HepG2 (cell line): ENCODE measurements around the gene TRIM7. TPM values are rescaled to one million over a fixed set of nuclear protein-coding genes. Genes with fewer than 3 reads are reported as not detected.

Experiments
- BRF2 ChIP-seq: sonication (generic); formaldehyde crosslinking; IDR thresholded peaks from 2 replicates; pipeline ENCODE4 v1.8.1; 2022; ENCODE audit warnings: mild to moderate bottlenecking, missing genetic modification reagents
- CBX1 ChIP-seq: IDR thresholded peaks from one replicate; pipeline ENCODE4 v1.6.1; 2016; ENCODE audit warnings: antibody characterized with exemption, low read depth
- CREM ChIP-seq, 2 experiments: sonication (generic) in 1 of 2; formaldehyde crosslinking in 1 of 2; IDR thresholded peaks; 2 replicates each; pipeline versions ENCODE4 v1.4.0 to v1.6.1; 2016 to 2020; ENCODE audit warnings: antibody characterized with exemption in 1 of 2, mild to moderate bottlenecking in 1 of 2, missing genetic modification reagents in 1 of 2
- CSRNP2 ChIP-seq: sonication (generic); formaldehyde crosslinking; conservative IDR thresholded peaks from 2 replicates; pipeline ENCODE4 v1.8.0; 2022; ENCODE audit warnings: low read depth, missing genetic modification reagents
- ISL2 ChIP-seq: sonication (generic); formaldehyde crosslinking; IDR thresholded peaks from 2 replicates; pipeline ENCODE4 v1.5.0; 2020; ENCODE audit warnings: missing genetic modification reagents
- PHF5A ChIP-seq: IDR thresholded peaks from one replicate; pipeline ENCODE4 v1.6.1; 2018; ENCODE audit warnings: low read depth, missing genetic modification reagents; ENCODE audit not compliant: unreplicated experiment
- PITX1 ChIP-seq: sonication (generic); formaldehyde crosslinking; IDR thresholded peaks from 2 replicates; pipeline ENCODE4 v1.5.1; 2020; ENCODE audit warnings: mild to moderate bottlenecking, missing genetic modification reagents
- PRDM10 ChIP-seq: sonication (generic); formaldehyde crosslinking; IDR thresholded peaks from 2 replicates; pipeline ENCODE4 v1.4.0; 2020; ENCODE audit warnings: low read depth, missing genetic modification reagents
- RFXAP ChIP-seq: sonication (generic); formaldehyde crosslinking; IDR thresholded peaks from 2 replicates; pipeline ENCODE4 v1.4.0; 2020; ENCODE audit warnings: missing genetic modification reagents, borderline replicate concordance
- ZBTB4 ChIP-seq: sonication (generic); formaldehyde crosslinking; IDR thresholded peaks from 2 replicates; pipeline ENCODE4 v1.4.0; 2020; ENCODE audit warnings: missing genetic modification reagents, mild to moderate bottlenecking, borderline replicate concordance
- ZNF605 ChIP-seq: sonication (generic); formaldehyde crosslinking; IDR thresholded peaks from 2 replicates; pipeline ENCODE4 v1.8.0; 2022; ENCODE audit warnings: mild to moderate bottlenecking, missing genetic modification reagents
- ZNF883 ChIP-seq: sonication (generic); formaldehyde crosslinking; IDR thresholded peaks from 2 replicates; pipeline ENCODE4 v1.5.1; 2020; ENCODE audit warnings: mild to moderate bottlenecking, missing genetic modification reagents; ENCODE audit errors: not compliant biosample characterization
- polyA plus RNA-seq, 8 experiments: library from polyadenylated mRNA; depleted of rRNA in 3 of 8; stranded (reverse) in 7 of 8; unstranded in 1 of 8; fragments of >200 nt; fragmentation: Illumina TruSeq in 4 of 8; extraction: Trizol in 4 of 8; gene quantifications; 2 replicates each; pipeline versions ENCODE4 v1.2.1 to v1.2.3, GENCODE V29; 2011 to 2016; ENCODE audit warnings: low read depth in 4 of 8, missing spikeins in 1 of 8, mixed read lengths in 1 of 8; ENCODE audit not compliant: insufficient read depth in 1 of 8
- total RNA-seq, 5 experiments: library from RNA; depleted of rRNA; stranded (reverse); fragments of >200 nt; fragmentation: Illumina TruSeq; extraction: Trizol; gene quantifications; 2 replicates each; pipeline ENCODE4 v1.2.3, GENCODE V29; 2016; ENCODE audit warnings: low read depth in 1 of 5
- TF ChIP-seq, protein P1 (sequence below): sonication (generic); formaldehyde crosslinking; IDR thresholded peaks from 2 replicates; pipeline ENCODE4 v1.5.0; 2020; ENCODE audit warnings: mild to moderate bottlenecking, missing genetic modification reagents

TRIM7 gene
- total and polyA plus RNA-seq, 2 of the 13 experiments (the other 11 are each of a cell fraction or from before 2014, with no cell fraction given) = 0.13 TPM; not detected in 1

GRCh38 chr5:181243564-181244343 is 38.8 kb upstream of the TRIM7 start, which contains the start of gene RACK1 (continued):
- TF ChIP-seq BRF2 = peak; percentile 51; the same call in 1 of the 2 replicates
- TF ChIP-seq ISL2 (CRISPR knock-in tag) = peak; percentile 22; the same call in 1 of the 2 replicates
- peak; percentile 99 for TF ChIP-seq PRDM10 (CRISPR knock-in tag)
- peak; percentile 48 for TF ChIP-seq PHF5A (CRISPR knock-in tag)
- TF ChIP-seq ZNF605 (CRISPR knock-in tag) = peak; percentile 88
- TF ChIP-seq PITX1 (CRISPR knock-in tag) = peak; percentile 81
- TF ChIP-seq CSRNP2 = 0 out of 2 replicates have a peak, but pooled peaks have one; percentile 80
- 0 out of 2 replicates have a peak, but pooled peaks have one; percentile 55 for TF ChIP-seq ZBTB4 (CRISPR knock-in tag)
- TF ChIP-seq, protein P1, sequence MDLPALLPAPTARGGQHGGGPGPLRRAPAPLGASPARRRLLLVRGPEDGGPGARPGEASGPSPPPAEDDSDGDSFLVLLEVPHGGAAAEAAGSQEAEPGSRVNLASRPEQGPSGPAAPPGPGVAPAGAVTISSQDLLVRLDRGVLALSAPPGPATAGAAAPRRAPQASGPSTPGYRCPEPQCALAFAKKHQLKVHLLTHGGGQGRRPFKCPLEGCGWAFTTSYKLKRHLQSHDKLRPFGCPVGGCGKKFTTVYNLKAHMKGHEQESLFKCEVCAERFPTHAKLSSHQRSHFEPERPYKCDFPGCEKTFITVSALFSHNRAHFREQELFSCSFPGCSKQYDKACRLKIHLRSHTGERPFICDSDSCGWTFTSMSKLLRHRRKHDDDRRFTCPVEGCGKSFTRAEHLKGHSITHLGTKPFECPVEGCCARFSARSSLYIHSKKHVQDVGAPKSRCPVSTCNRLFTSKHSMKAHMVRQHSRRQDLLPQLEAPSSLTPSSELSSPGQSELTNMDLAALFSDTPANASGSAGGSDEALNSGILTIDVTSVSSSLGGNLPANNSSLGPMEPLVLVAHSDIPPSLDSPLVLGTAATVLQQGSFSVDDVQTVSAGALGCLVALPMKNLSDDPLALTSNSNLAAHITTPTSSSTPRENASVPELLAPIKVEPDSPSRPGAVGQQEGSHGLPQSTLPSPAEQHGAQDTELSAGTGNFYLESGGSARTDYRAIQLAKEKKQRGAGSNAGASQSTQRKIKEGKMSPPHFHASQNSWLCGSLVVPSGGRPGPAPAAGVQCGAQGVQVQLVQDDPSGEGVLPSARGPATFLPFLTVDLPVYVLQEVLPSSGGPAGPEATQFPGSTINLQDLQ (CRISPR knock-in tag) = peak; percentile 78; the same call in 1 of the 2 replicates
- TF ChIP-seq ZNF883 (CRISPR knock-in tag) = peak; percentile 68
- peak; percentile 72 for TF ChIP-seq CBX1
- TF ChIP-seq RFXAP (CRISPR knock-in tag) = no peak
- TF ChIP-seq CREM (IDR thresholded peaks at IDR 0.05) = peak; percentile 84
- TF ChIP-seq CREM (CRISPR knock-in tag; IDR thresholded peaks at IDR 0.05) = no peak
